ENCODE results near the gene MAPKAP1. TPM values are rescaled to one million over a fixed set of nuclear protein-coding genes. Genes with fewer than 3 reads are reported as not detected.

MAPKAP1 gene
- total RNA-seq, 4 donors from 2014 or later: 54.1 to 195 (median 61.9) TPM

GRCh38 chr9:125586172-125586511 lies 120.9 kb downstream of the MAPKAP1 start:
- no peaks in the 10 kb centered on the region for H3K36me3 ChIP-seq
- no peak for TF ChIP-seq POLR2A (IDR thresholded peaks at IDR 0.05)
- no peak for TF ChIP-seq CTCF (IDR thresholded peaks at IDR 0.05)
- no peak overlapping the region for H3K27ac ChIP-seq
- DNase-seq: no peak
- intact Hi-C loops (cut with DNase I; ENCODE audit: low total_unique reads): no loop called here
- no peaks in the 10 kb centered on the region for H3K9me3 ChIP-seq
- peaks cover 0 to 3% of the 10 kb centered on the region in 2 donors for H3K4me1 ChIP-seq
- no peaks in the 10 kb centered on the region for H3K27me3 ChIP-seq
- H3K4me3 ChIP-seq: no peak overlapping the region

DNA sequence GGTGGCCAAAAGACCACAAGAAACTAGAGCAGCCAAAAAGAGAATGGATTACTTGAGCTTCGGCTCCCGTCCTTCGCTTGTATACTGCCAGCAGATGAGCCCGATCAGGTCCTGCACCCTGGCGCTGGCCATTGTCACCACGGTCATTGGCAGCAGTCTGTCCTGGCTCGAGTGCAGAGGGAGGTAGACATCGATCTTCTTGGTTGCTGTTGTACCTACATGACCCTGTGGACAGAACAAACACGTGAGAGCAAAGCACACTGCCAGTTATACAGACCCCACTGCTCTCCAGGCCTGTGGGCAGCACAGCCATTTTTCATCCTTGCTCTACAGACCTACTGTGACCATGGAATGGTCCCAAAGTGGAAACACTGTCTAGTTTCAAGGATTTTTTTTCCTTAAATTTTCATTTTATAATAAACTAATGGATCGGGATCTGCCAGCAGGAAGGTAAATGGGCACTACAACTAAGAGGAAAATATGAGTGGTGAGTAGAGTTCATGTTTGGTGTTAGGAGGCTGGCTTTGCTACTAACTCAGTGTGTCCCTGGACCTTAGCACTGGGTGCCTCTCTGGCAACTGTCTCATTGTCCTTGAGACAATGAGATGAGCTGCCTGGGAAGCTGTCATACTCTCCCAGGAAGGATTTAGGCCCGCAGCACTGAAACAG lies 121.4 kb downstream of the MAPKAP1 start:
- TF ChIP-seq POLR2A (IDR thresholded peaks at IDR 0.05) (no peak), CTCF (IDR thresholded peaks at IDR 0.05) (no peak)
- H3K9me3 ChIP-seq: no peaks in the 10 kb centered on the region
- intact Hi-C loops (cut with DNase I; ENCODE audit: low total_unique reads): no loop called here
- H3K27me3 ChIP-seq: no peaks in the 10 kb centered on the region
- H3K27ac ChIP-seq: no peak overlapping the region
- no peak overlapping the region for H3K4me3 ChIP-seq
- H3K36me3 ChIP-seq: no peaks in the 10 kb centered on the region
- DNase-seq: no peak
- peaks cover 0 to 3% of the 10 kb centered on the region in 2 donors for H3K4me1 ChIP-seq

DNA sequence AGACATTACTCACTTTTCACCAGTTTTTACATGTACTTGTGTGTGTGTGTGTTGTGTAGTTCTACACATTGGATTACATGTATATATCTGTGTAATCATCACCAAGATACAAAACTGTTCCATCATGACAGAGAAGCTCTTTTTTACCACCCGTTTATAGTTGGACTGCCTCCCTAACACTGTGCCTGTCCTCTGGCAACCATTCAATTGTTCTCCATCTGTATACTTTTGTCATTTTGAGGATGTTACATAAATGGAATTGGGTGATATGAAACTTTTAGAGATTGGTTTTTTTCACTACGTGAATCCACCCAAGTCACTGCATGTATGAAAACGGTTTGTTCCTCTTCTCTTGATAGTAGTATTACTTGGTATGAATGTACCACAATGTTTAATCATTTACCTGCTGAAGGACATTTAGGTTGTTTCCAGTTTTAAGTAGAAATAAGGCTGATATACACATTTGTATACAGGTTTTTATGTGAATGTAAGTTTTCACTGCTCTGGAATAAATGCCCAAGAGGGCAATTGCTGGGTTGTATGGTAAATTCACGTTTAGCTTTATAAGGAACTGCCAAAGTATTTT lies 126.2 kb downstream of the MAPKAP1 start:
- intact Hi-C loops (cut with DNase I; ENCODE audit: low total_unique reads): no loop called here
- no peaks in the 10 kb centered on the region for H3K27me3 ChIP-seq
- no peak overlapping the region for H3K4me3 ChIP-seq
- TF ChIP-seq CTCF (IDR thresholded peaks at IDR 0.05): no peak
- no peak for TF ChIP-seq POLR2A (IDR thresholded peaks at IDR 0.05)
- no peak overlapping the region for H3K27ac ChIP-seq
- DNase-seq: no peak
- no peaks in the 10 kb centered on the region for H3K9me3 ChIP-seq
- no peaks in the 10 kb centered on the region for H3K36me3 ChIP-seq
- H3K4me1 ChIP-seq: no peaks in the 10 kb centered on the region

DNA sequence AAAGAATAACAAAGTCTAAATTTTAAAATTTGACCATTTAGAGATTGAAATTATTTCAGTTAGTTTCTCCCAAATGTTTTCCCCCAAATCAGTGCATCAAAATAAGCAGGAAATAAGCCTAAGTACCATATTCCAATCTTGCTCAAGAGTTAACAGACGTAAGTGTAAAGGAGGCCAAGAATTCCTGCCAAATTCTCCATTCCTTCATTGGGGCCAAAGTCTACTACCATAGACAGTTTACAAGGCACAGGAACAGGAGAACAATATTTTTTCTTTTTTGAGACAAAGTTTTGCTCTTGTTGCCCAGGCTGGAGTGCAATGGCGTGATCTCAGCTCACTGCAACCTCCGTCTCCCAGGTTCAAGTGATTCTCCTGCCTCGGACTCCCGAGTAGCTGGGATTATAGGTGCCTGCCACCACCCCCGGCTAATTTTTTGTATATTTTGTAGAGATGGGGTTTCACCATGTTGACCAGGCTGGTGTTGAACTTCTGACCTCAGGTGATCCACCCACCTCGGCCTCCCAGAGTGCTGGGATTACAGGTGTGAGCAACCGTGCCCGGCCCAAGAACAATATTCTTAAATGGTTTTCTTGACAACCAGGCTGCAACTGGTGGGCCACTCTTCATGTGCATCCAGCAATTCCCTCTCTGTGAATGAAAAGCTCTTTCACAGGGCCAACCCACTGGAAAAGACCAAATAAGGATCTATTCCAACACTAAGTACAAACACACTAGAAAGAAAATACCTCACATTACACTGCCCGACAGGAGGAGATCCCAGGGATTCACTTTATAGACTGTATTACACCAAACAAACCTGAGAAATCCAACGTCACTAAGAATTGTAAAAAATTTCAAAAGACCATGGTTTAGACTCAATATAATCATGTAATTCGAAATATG lies 127.7 kb downstream of the MAPKAP1 start:
- Histone ChIP-seq H3K36me3 (no peaks in the 10 kb centered on the region), H3K4me3 (no peak overlapping the region), H3K27ac (no peak overlapping the region), H3K27me3 (no peaks in the 10 kb centered on the region), H3K4me1 (no peaks in the 10 kb centered on the region), H3K9me3 (no peaks in the 10 kb centered on the region)
- TF ChIP-seq POLR2A (IDR thresholded peaks at IDR 0.05) (no peak), CTCF (IDR thresholded peaks at IDR 0.05) (no peak)
- no peak for DNase-seq
- intact Hi-C loops (cut with DNase I; ENCODE audit: low total_unique reads): no loop called here
